ENCODE data around the gene PDGFRB. TPM values are rescaled to one million over a fixed set of nuclear protein-coding genes. Genes with fewer than 3 reads are reported as not detected.

The PDGFRB gene
- total RNA-seq: 11.4 and 12.3 TPM in 2 replicates

DNA sequence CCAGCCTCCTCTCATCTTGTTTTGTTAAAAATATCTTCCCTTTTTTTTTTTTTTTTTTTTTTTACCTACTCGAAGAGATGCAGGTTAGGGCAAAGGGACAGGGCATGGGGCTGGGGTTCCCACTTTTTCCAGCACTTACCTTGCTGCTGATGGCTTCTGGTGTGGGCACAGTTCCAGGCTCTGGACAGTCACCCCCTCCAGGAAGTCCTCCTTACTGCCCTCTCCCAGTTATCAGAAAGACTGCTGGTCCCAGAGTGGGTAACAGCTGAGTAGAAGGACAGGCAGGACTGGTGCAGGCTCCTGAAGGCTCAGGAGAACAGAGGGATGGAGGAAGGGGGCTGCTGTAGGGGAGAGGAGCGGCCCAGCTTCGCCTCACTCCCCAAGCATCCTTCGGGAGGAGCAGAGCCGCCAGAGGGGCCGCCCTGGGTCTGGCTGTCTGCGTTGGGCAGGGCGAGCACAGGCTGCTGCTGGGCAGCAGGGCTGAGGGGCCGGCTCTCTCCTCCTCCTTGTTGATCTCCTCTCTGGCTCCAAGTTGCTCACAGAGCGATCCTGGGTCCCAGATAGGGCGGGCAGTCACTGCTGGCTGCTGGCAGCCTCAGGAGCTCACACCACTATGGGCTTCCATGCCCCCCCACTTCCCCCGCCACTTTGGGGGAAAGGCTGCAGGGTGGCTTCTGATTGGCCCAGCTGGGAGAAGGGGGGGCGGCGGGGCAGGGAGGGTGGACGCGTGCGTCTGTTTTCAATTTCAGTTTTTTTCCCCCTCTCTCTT, at the start of gene PDGFRB:
Gene PDGFRB, minus strand, starts transcription at position 588 of the 769 bp plus-strand sequence. CDS start 18,798 bp downstream, outside the sequence.
- intact Hi-C loops (cut with micrococcal nuclease): no loop called here

DNA sequence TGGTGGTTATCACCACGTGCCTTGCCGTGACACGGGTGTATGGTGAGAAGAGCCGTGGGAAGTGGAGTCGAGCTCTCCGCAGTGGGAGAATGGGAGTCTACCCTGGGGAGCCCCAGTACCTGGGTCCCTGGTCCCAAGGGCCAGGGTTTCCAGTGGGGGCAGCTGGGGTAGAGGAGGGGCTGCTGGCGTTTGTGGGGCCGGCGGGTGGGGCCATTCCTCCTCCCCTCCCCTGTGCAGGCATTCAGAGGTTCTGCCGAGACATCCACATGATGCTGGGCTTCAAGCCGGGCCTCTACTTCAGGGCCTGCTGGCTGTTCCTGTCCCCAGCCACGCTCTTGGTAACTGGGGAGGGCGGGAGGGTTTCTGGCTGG, 48.9 kb upstream of the PDGFRB start:
- intact Hi-C loops (cut with micrococcal nuclease): no loop called here

DNA sequence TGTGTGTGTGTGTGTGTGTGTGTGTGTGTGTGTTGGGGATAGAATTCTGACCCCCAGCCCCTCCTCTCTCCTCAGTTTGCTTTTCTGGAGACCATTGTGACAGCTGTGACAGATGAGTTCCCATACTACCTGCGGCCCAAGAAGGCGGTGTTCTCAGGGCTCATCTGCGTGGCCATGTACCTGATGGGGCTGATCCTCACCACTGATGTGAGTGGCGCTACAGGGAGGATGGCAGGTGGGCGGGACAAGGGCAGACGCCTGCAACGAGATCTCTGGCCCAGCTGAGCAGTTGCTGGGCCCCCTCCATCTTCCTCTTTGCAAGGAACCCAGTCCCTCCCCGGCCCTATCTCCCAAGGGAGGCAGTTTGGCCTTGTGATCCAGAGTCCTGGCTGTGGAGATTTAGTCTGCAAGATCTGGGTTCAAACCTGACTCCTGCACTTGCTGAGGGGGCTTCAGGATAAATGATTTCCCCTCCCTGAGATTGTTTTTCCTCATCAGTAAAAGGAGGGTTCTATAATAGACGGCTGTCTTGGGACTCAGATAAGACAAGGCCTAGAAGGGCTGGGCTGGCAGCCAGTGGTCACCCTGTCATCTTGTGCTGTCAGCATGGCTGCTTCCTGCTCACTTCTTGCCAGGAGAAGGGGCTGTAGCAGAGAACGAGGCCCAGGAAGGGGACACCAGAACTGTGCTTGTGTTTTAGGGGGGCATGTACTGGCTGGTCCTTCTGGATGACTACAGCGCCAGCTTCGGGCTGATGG, 48.4 kb upstream of the PDGFRB start:
- intact Hi-C loops (cut with micrococcal nuclease): no loop called here

DNA sequence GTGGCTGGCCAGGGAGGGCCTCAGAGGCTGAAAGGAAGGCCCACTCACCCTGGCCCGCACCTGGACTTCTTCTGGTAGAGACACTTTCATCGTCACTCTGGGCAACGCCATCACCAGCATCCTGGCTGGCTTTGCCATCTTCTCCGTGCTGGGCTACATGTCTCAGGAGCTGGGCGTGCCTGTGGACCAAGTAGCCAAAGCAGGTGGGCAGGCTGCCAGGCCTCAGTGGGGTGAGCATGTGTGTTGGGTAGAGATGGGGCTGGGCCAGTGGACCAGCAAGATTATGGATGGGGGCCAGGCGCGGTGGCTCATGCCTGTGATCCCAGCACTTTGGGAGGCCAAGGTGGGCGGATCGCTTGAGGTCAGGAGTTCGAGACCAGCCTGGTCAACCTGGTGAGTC, 46.9 kb upstream of the PDGFRB start:
- intact Hi-C loops (cut with micrococcal nuclease): no loop called here

DNA sequence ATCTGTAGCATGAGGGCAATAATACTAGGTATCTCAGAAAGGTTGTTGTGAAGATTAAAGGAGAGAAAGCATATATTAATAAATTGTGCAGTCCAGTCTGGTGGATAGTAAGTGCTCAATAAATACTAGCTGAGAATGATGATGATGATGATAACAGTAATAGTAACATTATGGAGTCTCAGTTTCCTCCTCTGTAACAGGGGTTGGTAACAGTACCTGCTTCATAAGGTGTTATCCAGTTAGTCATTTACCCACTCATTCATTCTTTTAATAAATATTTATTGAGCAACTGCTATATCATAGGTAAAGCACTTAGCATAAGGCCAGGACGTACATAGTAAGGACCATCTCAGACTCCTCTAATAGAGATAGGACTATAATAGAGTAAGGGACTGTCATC, 41.8 kb upstream of the PDGFRB start:
- intact Hi-C loops (cut with micrococcal nuclease): no loop called here

DNA sequence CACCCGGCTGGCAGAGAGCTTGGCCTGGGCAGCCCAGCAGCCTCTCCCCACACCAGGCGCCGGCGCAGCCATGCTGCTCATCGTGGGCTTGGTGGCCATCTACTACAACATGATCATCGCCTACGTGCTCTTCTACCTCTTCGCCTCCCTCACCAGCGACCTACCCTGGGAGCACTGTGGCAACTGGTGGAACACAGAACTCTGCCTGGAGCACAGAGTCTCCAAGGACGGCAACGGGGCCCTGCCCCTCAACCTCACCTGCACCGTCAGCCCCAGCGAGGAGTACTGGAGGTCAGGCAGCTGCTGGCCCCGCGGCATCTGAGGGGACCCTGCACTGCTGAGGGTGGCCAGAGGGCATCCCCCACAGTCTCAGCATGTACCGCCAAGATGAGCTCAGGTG, 41.3 kb upstream of the PDGFRB start:
- intact Hi-C loops (cut with micrococcal nuclease): no loop called here

DNA sequence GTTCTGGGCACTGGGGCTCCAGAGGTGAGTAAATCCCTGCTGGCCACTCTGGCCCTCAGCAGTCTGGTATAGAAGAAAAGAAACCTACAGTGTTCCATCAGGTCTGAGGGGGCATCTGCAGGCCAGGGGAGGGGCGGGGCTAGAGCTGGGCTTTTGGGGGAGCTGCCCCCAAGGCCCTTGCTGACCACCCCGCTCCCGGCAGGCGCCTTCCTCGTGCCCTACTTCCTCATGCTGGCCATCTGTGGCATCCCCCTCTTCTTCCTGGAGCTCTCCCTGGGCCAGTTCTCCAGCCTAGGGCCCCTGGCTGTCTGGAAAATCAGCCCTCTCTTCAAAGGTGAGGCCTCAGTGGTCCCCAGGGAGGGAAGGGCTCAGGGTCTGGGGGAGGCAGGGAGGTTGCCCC, 40.9 kb upstream of the PDGFRB start:
- intact Hi-C loops (cut with micrococcal nuclease): no loop called here

DNA sequence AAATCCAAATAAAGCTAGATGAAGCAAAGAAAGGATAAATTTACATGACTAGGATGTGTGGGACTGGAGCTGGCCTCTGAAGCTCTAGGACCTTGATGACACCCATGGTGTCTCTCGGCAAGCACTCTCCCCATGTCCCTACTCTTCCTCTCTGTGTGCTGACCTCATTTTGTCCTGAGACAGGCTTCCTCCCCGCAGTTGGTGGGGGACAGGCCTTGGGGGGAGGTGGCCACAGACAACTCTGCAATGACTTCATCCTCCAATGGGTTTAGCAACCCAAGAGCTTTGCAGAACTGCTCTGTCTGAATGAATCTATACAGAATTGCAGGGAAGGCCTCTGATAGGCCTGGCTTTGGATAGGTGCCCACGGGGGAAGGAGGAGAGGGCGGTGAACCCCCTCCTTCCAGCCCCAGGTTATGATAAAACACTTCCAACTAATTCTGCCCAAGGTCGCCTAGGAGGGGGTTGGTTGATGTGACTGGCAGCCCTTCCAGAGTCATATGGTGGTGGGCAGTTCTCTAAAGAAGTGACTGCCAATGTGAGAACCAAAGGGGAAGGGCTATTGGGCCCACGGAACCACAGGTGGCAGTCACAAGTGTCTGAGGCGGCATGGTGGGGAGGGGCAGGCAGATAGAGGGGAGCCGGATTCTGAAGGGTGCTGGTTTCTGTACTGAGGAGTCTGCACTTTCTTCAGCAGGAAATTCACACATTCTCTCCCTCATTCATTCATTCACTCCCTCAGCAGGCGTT, 40.3 kb upstream of the PDGFRB start:
- intact Hi-C loops (cut with micrococcal nuclease): no loop called here

DNA sequence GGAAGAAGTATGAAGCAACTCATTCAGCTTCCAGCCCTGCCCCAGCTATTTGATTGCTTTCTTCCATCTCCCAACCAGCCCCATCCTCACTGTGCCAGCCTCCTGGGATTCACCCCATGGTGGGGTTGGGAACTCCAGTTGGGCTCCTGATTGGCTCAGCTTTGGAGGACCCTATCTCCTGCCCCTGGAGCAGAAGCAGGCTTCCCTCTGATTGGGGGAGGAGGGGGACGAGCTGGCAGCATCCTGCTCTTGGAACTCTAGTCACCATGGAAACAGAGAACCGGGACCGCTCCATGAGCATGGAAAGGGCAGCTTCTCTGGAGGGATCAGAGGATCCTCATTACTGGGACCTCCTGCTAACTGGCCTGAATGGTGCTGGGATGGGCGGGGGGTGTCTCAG, 36.8 kb upstream of the PDGFRB start:
- intact Hi-C loops (cut with micrococcal nuclease): no loop called here

DNA sequence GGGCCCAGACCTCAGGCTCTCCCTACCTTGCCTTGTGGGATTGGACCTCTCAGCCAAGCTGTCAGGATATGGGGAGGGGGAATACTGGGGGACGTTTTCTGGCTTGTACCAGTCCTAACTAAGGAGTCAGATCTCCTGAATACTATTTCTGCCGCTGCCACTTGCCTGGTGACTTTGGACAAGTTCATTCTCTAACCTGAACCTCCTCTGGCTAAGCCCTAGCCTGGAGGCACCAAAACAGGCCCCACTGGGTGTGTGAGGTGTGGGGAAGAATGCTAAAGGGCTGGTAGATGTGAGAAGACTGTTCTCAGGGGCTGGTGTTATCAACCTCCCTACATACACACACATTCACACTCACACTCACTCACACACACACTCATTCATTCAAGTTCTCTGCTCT, 35.3 kb upstream of the PDGFRB start:
- intact Hi-C loops (cut with micrococcal nuclease): no loop called here

DNA sequence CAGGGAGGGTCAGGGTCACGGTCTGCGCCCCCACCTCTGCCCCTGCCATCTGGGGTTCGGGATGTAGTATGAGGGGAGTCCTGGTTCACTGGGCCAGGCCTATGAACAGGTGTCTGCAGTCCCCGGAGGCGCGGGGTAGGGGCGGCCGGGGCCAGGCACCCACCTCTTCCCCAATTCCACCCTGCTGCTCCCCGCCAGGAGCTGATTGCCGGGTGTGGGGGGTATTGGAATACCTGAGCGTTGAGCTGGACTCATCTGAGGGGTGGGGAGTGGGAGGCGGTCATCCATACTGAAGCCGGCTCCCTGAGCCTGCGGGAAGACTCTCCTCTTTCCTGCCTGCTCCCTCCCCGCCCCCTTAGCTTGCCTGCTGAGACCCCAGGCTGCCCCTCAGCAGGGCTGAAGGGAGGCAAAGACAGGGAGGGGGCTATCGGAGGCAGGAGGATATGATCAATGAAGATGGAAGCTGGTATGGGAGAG, 34.9 kb upstream of the PDGFRB start:
- intact Hi-C loops (cut with micrococcal nuclease): no loop called here

DNA sequence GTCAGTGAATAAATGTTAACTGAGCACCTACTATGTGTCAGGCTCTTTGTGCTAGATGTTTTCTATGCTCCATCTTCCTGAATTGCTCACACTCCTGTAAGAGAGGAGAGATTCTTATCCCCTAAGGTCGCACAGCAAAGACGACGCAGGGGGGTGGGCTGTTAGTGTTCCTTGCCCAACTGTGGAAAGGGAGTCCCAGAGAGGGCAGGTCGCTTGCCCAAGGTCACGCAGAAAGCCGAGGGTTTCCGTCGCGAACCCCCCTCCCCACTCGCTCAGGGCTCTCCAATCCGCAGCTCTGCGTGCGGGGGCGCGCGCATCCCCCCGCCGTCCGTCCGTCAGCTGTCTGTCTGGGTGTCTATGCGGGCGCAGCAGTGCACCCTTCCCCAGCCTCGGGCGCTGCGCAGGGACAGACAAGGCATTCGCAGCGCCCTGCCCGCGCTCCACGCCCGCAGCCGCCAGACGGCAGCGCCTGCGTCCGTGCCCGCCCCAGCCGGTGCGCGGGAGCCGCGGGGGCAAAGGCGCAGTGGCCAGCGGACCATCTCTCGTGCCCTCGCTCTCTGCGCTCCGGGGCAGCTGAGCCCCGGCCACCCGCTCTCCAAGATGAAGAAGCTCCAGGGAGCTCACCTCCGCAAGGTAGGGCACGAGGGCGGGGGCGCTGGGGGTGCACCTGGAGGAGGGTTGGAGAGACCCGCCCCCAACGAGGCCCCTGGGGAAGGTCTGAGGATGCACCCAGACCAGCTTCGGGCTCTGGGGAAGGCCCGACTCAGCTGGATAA, 34.3 kb upstream of the PDGFRB start, which contains the start of gene SLC6A7:
Gene SLC6A7, plus strand, starts transcription at position 335 of the 775 bp plus-strand sequence. Its CDS starts 266 bp downstream, at position 601.
- intact Hi-C loops (cut with micrococcal nuclease): no loop called here

DNA sequence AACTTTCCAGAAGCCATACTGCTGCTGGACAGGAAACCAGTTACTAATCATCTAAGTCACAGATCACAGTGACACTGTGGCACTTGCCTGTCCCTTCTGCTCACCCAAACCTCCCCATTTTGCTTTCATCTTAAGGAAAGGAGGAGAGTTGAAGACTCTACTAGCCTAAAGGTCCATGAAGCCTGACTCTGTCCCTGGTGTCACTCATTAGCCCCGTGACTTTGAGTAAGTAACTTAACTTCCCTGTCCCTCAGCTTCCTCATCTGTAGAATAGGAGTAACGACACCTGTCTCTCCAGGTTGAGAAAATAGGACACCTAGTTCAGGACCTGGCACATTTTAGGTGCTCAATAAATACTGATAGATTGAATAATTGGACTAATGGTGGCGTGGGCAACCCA, 33.7 kb upstream of the PDGFRB start:
- intact Hi-C loops (cut with micrococcal nuclease): no loop called here

DNA sequence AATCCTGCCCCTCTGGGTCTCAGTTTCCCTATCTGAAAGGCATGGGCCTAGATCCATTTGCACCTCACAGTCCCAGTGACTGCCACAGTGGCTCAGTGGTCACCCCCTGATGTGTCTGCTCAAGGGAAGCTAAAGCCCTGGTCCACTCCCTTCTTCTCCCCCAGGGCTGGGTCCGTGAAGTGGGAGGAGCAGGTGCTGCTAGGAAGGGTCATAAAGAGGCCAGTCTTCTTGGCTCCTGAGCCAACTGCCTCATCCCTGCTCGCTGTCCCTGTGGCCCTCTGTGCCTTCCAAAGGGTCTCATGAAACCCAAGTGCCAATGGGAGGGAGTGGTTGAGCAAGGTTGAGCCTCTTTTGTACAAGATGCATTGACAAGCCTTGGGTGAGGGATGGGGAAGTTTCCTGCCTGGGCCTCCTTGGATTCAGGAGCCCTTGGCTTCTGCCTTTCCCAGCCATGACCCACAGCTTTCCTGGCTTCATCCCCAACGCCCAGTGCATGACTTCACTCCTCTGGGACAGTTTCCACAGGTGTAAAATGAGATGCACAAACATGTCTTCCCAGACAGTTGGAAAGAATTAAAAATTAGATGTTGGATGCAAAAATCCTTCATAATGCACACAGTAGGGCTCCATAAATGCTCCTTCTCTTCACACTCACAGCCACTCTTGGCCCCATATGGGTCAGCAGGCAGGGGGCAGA, 32.6 kb upstream of the PDGFRB start:
- intact Hi-C loops (cut with micrococcal nuclease): no loop called here

DNA sequence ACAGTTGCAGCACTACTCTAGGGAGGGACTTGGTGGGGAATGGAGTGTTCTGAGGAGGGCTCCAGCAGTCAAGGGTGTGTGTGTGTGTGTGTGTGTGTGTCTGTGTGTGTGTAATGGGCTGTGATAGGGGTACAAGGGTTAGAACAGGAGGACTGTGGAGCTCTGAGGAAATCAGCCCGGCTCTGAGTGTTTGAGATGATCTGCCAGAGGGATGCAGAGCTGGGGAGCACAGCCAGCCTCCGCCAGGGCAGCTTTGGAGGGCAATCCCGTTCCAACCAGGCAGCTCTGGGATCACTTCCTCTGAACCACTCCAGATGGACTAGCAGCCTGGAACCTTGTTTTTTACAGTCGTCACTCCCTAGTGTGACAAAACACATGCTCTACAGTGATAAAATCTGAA, 31.3 kb upstream of the PDGFRB start:
- intact Hi-C loops (cut with micrococcal nuclease): no loop called here

DNA sequence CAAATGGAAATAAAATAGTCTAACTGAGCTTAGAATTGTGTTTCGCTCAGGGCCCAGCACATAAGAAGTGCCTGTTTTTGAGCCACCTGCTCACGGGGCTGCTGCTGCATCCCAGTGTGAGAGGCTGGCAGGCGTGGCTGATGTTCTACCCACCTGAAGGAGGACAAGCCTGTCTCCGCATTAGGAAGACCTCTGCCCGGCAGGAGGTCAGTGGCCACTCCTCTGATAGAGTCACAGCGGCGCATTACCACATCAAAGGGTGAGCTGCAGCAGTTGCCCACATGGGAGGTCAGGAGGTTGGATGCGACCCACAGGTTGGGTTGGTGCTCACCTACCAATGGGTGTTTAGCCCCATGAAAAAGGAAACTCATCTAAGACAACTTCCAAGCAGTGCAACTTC, 30.5 kb upstream of the PDGFRB start:
- intact Hi-C loops (cut with micrococcal nuclease): no loop called here

DNA sequence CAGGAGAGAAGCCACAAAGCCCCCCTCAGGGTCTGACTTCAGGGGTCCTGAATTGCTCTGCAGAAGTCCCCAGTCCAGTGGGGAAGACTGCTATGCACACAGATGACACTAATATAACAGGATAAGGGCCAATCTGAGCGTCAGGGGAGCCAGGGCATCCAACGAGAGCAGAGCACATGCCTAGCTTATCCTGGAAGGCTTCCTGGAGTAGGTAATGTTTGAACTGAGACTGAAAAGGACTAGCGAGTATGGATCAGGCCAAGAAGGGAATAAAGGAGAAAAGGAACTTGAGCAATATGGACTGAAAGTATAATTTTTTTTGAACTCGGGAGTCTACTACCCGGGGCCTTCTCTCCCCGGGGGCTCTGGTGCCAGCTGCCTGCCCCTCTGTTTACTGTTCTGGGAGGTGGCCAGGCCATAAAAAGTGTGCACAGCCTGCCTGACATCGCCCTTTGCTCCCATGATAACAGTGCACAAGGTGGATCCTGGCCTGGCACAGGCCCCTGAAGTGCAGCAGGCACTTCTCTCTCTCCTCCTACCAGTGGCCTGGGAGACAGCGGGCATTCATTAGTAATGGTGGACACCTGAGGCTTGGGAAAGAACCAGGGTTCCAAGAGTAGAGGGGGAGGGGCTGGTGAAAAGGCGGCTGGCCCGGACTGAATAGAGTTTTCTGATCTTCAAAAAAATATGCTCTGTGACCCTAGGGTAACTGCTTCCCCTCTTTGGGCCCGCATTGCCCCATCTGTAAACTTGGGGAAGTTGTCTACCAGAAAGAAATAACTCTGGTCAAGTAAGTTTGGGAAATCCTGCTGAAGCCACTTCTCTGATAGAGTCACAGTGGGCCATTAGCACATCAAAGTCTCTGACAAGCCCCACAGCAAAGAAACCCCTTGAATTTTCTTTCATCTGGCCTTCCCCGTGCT, 29.6 kb upstream of the PDGFRB start:
- intact Hi-C loops (cut with micrococcal nuclease): no loop called here

DNA sequence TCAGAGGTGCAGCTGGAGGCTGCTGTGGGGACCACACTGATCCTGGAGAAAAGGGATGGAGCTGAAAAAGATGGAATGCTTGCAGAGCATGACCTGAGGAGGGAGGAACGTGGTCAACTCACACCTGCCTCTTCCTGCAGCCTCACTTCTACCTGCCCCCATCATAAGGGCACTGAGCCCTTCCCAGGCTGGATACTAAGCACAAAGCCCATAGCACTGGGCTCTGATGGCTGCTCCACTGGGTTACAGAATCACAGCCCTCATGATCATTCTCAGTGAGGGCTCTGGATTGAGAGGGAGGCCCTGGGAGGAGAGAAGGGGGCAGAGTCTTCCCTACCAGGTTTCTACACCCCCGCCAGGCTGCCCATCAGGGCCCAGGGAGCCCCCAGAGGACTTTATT, 28.4 kb upstream of the PDGFRB start:
- intact Hi-C loops (cut with micrococcal nuclease): no loop called here

DNA sequence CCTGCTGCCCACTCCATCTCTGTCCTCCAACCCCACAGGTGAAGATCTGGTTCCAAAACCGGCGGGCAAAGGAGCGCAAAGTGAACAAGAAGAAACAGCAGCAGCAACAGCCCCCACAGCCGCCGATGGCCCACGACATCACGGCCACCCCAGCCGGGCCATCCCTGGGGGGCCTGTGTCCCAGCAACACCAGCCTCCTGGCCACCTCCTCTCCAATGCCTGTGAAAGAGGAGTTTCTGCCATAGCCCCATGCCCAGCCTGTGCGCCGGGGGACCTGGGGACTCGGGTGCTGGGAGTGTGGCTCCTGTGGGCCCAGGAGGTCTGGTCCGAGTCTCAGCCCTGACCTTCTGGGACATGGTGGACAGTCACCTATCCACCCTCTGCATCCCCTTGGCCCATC, 27.8 kb upstream of the PDGFRB start:
- intact Hi-C loops (cut with micrococcal nuclease): no loop called here

All from T-helper 1 cell treated with Interleukin-12 subunit alpha and Interleukin-12 subunit beta and Interleukin-4 antibody, amounts not matched to agents 30 ng/mL and 1 ng/mL, for 36 hours (primary cell).